ENCODE results near the gene HNRNPA2B1. TPM values are rescaled to one million over a fixed set of nuclear protein-coding genes. Genes with fewer than 3 reads are reported as not detected.
"Not testable (repeated sequence)": the region's sequence is repeated elsewhere in the genome, so short reads cannot be mapped to it uniquely, and the experiment has no call there.

Gene HNRNPA2B1
- total and polyA plus RNA-seq, 2 donors (not counting 1 experiment from before 2014, with no cell fraction given), result 167 to 524 TPM

DNA sequence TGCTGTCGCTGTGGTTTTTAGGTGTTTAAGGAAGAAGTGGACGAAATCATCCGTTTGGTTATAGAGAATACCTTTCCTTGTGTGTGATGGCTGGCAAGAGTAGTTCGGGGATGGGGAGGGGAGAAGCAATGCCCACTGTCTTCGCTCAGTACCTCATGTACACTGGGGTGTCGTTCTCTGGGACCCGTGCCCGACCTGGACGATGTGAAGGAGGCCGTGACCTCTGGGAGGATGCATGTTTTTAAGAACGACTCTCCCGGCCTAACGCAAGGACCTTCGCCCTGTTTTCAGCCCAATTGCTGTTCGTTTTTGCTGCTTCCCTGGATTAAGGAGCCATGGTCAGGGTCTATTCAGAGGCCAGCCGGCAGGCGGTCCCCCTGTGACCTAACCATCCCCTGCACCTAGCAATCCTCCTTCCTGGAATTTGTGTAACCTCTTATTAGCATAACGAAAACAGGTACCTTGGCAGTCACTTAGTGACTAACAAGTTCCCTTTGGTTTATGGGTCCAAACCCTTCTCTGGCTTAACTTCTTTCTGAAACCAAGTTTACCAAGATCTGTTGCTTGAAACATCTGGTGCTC is 47.2 kb downstream of the HNRNPA2B1 start:
- Histone ChIP-seq H3K27ac (ENCODE audit: low read length in 2 of 2) (no peak overlapping the region), H3K4me3 (ENCODE audit: control extremely low read depth in 1 of 5, extremely low read depth in 1 of 5, insufficient read depth in 1 of 5, low read depth in 2 of 5, low read length in 4 of 5) (peak overlapping the region; percentile 9 to 90 (median 62)), H3K79me2 (ENCODE audit: control insufficient read depth, insufficient read depth, low read length) (no peaks in the 10 kb centered on the region), H3K9ac (ENCODE audit: low read length) (peak overlapping the region; percentile 77), H3K4me1 (ENCODE audit: control insufficient read depth in 2 of 2, insufficient read depth in 2 of 2, low read length in 2 of 2) (peaks cover 42 to 52% of the 10 kb centered on the region in 2 donors), H3K27me3 (replicated peaks in 1 of 4; ENCODE audit: control extremely low read depth in 1 of 4, control insufficient read depth in 3 of 4, insufficient read depth in 4 of 4, low read length in 3 of 4) (no peaks in the 10 kb centered on the region), H3K4me2 (replicated peaks; ENCODE audit: low read depth, low read length, poor library complexity, severe bottlenecking) (peak overlapping the region; percentile 95), H4K20me1 (ENCODE audit: control insufficient read depth, insufficient read depth, low read length, poor library complexity, severe bottlenecking) (no peaks in the 10 kb centered on the region), H3K9me3 (ENCODE audit: control extremely low read depth in 1 of 3, control insufficient read depth in 2 of 3, insufficient read depth in 1 of 3, low read length in 2 of 3) (peaks cover 0 to 3% (median 0%) of the 10 kb centered on the region in 3 donors), H3K36me3 (replicated peaks in 1 of 2; ENCODE audit: control extremely low read depth in 1 of 2, control insufficient read depth in 1 of 2, extremely low read depth in 1 of 2, insufficient read depth in 2 of 2, low read length in 1 of 2) (no peaks in the 10 kb centered on the region), H2AFZ (ENCODE audit: insufficient read depth, low read depth, low read length, poor library complexity, severe bottlenecking) (peak overlapping the region; percentile 96)
- TF ChIP-seq CTCF (IDR thresholded peaks at IDR 0.05), result no peak
- no peak for TF ChIP-seq EZH2 (IDR thresholded peaks at IDR 0.05; ENCODE audit: borderline replicate concordance, insufficient read depth, low read depth, low read length, poor library complexity, severe bottlenecking)
- 8% methylated on average over 18 of the region's 18 CpGs for WGBS (ENCODE audit: insufficient coverage)
- ATAC-seq (ENCODE audit: low read depth) (no peak), DNase-seq (no peak)
- H3K27ac Mint-ChIP-seq, result peak overlapping the region; percentile 84
- ChIA-PET POLR2A (no interaction called here), CTCF (no interaction called here)
- intact Hi-C loops (cut with micrococcal nuclease), result loop anchor here (1.0 to 5.0 kb wide), 5 partner anchors 46 to 711 kb away; partner anchors contain the start of gene SKAP2
- H3K27me3 Mint-ChIP-seq, result no peaks in the 10 kb centered on the region
- peaks cover 57% of the 10 kb centered on the region for H3K4me1 Mint-ChIP-seq
- no peaks in the 10 kb centered on the region for H3K9me3 Mint-ChIP-seq (ENCODE audit: insufficient read depth)
- peak overlapping the region; percentile 96 for H3K4me3 Mint-ChIP-seq

DNA sequence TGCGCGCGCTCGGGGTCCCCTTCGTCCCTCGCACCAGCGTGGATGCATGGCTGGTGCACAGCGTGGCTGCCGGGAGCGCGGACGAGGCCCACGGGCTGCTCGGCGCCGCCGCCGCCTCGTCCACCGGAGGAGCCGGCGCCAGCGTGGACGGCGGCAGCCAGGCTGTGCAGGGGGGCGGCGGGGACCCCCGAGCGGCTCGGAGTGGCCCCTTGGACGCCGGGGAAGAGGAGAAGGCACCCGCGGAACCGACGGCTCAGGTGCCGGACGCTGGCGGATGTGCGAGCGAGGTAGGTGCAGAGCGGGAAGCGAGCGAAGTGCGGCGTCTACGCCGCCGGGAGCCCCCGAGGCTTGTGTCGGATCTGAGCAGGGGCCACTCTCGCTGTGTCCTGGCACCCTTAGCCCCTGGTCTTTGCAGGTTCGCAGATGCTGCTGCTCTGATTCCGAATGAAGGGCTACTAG is 47.7 kb downstream of the HNRNPA2B1 start:
- Histone ChIP-seq H3K9ac (ENCODE audit: low read length) (peak overlapping the region; percentile 77), H3K4me2 (replicated peaks; ENCODE audit: low read depth, low read length, poor library complexity, severe bottlenecking) (peak overlapping the region; percentile 95), H3K4me1 (ENCODE audit: control insufficient read depth in 2 of 2, insufficient read depth in 2 of 2, low read length in 2 of 2) (peaks cover 39 to 47% of the 10 kb centered on the region in 2 donors), H2AFZ (ENCODE audit: insufficient read depth, low read depth, low read length, poor library complexity, severe bottlenecking) (peak overlapping the region; percentile 96), H3K4me3 (ENCODE audit: control extremely low read depth in 1 of 5, extremely low read depth in 1 of 5, insufficient read depth in 1 of 5, low read depth in 2 of 5, low read length in 4 of 5) (peak overlapping the region; percentile 9 to 90 (median 62))
- not testable (repeated sequence) for H3K27ac ChIP-seq (ENCODE audit: low read length in 2 of 2); H3K27me3 Mint-ChIP-seq; H3K79me2 ChIP-seq (ENCODE audit: control insufficient read depth, insufficient read depth, low read length); H3K9me3 ChIP-seq (ENCODE audit: control extremely low read depth in 1 of 3, control insufficient read depth in 2 of 3, insufficient read depth in 1 of 3, low read length in 2 of 3); H4K20me1 ChIP-seq (ENCODE audit: control insufficient read depth, insufficient read depth, low read length, poor library complexity, severe bottlenecking); H3K9me3 Mint-ChIP-seq (ENCODE audit: insufficient read depth); H3K36me3 ChIP-seq (replicated peaks in 1 of 2; ENCODE audit: control extremely low read depth in 1 of 2, control insufficient read depth in 1 of 2, extremely low read depth in 1 of 2, insufficient read depth in 2 of 2, low read length in 1 of 2); H3K27me3 ChIP-seq (replicated peaks in 1 of 4; ENCODE audit: control extremely low read depth in 1 of 4, control insufficient read depth in 3 of 4, insufficient read depth in 4 of 4, low read length in 3 of 4)
- ATAC-seq (ENCODE audit: low read depth), result peak; percentile 6
- peak overlapping the region; percentile 96 for H3K4me3 Mint-ChIP-seq
- ChIA-PET POLR2A (interaction anchor here (0.5 to 2.1 kb wide), 3 partner anchors 8 to 708 kb away, joined by 3 to 23 read pairs (median 7); partner anchors contain the start of genes CBX3 and HNRNPA2B1), CTCF (interaction anchor here (0.9 to 3.1 kb wide), 8 partner anchors 8 to 212 kb away, joined by 3 to 41 read pairs (median 6); partner anchors contain the start of genes CBX3 and HNRNPA2B1)
- WGBS (ENCODE audit: insufficient coverage), result under 1% methylated on average over 54 of the region's 54 CpGs
- H3K4me1 Mint-ChIP-seq, result peaks cover 53% of the 10 kb centered on the region
- DNase-seq, result peak; percentile 63
- intact Hi-C loops (cut with micrococcal nuclease), result loop anchor here (1.0 to 5.0 kb wide), 5 partner anchors 46 to 712 kb away; partner anchors contain the start of gene SKAP2
- H3K27ac Mint-ChIP-seq, result peak overlapping the region; percentile 84

Data from B cell (primary cell).